Measurements from ENCODE around the gene TMIGD1. TPM values are rescaled to one million over a fixed set of nuclear protein-coding genes. Genes with fewer than 3 reads are reported as not detected.

The TMIGD1 gene
- total and polyA plus RNA-seq, 2 of the 13 experiments (the other 11 are each of a cell fraction or from before 2014, with no cell fraction given) = not detected

GRCh38 chr17:30345089-30345433 lies 11.2 kb upstream of the TMIGD1 start (continued):
- TF ChIP-seq MED13 (CRISPR knock-in tag; IDR thresholded peaks at IDR 0.05) = no peak
- no peak for TF ChIP-seq LBX2 (CRISPR knock-in tag; IDR thresholded peaks at IDR 0.05; ENCODE audit: borderline replicate concordance)
- no peak for TF ChIP-seq HES4 (CRISPR knock-in tag; IDR thresholded peaks at IDR 0.05; ENCODE audit: borderline replicate concordance)
- TF ChIP-seq ZNF672 (CRISPR knock-in tag; IDR thresholded peaks at IDR 0.05) = no peak
- no peak for TF ChIP-seq NFE2L2 (IDR thresholded peaks at IDR 0.05; ENCODE audit: low read length)
- TF ChIP-seq MXD4 (CRISPR knock-in tag; IDR thresholded peaks at IDR 0.05) = peak; percentile 1; the same call in 1 of the 2 replicates
- no peak for TF ChIP-seq ZNF615 (CRISPR knock-in tag; IDR thresholded peaks at IDR 0.05; ENCODE audit: borderline replicate concordance)
- no peak; the same call in 1 of the 2 replicates for TF ChIP-seq MIER3 (CRISPR knock-in tag; IDR thresholded peaks at IDR 0.05; ENCODE audit: borderline replicate concordance)
- TF ChIP-seq CSRNP2 (CRISPR knock-in tag; conservative IDR thresholded peaks at IDR 0.05; ENCODE audit: low read depth) = no peak
- TF ChIP-seq TFE3 (CRISPR knock-in tag; IDR thresholded peaks at IDR 0.05) = no peak
- TF ChIP-seq ZFP91 (CRISPR knock-in tag; IDR thresholded peaks at IDR 0.05; ENCODE audit: borderline replicate concordance) = 0 out of 2 replicates have a peak, but pooled peaks have one; percentile 49
- no peak for TF ChIP-seq IRX3 (CRISPR knock-in tag; IDR thresholded peaks at IDR 0.05; ENCODE audit: borderline replicate concordance, low read depth)
- TF ChIP-seq USF2 (IDR thresholded peaks at IDR 0.05; ENCODE audit: low read depth, low read length) = no peak
- TF ChIP-seq USF2 (CRISPR knock-in tag; IDR thresholded peaks at IDR 0.05; ENCODE audit: borderline replicate concordance) = no peak
- no peak for TF ChIP-seq SRSF4 (IDR thresholded peaks at IDR 0.05; ENCODE audit: low read depth, low read length, poor library complexity, severe bottlenecking)
- no peak for TF ChIP-seq KDM1A (CRISPR knock-in tag; IDR thresholded peaks at IDR 0.05)
- no peak for TF ChIP-seq CENPBD1 (CRISPR knock-in tag; IDR thresholded peaks at IDR 0.05; ENCODE audit: borderline replicate concordance, low read depth)
- TF ChIP-seq UBTF (CRISPR knock-in tag; IDR thresholded peaks at IDR 0.05) = 0 out of 2 replicates have a peak, but pooled peaks have one; percentile 10
- no peak for TF ChIP-seq ZNF3 (CRISPR knock-in tag; IDR thresholded peaks at IDR 0.05)
- no peak for TF ChIP-seq RNF2 (conservative IDR thresholded peaks at IDR 0.05; ENCODE audit: low read depth)
- TF ChIP-seq SAFB2 (CRISPR knock-in tag; IDR thresholded peaks at IDR 0.05; ENCODE audit: borderline replicate concordance, low read depth) = no peak
